OCI-LY3 (cell line): ENCODE results near the gene BCAT1.

ENCODE experiments used
- H2AFZ ChIP-seq: fragments of 200-600, 300-600 bp; shearing (Covaris generic); 2 replicates; pipeline ENCODE4 v1.6.0; 2014; ENCODE audit warnings: antibody characterized with exemption, low read depth, low read length
- H3K27ac ChIP-seq: fragments of 200-600, 300-600 bp; sonication (generic); 2 replicates; pipeline ENCODE4 v1.5.1; 2014; ENCODE audit warnings: mild to moderate bottlenecking, low read length, moderate library complexity, mixed read lengths
- H3K27me3 ChIP-seq: fragments of 200-600, 300-600 bp; sonication (generic); 2 replicates; pipeline ENCODE4 v1.6.1; 2014; ENCODE audit warnings: low read depth, low read length, mixed read lengths
- H3K36me3 ChIP-seq: fragments of 200-600, 300-600 bp; sonication (generic); replicated peaks from 2 replicates; pipeline ENCODE3; 2014; ENCODE audit warnings: low read depth, low read length, mixed read lengths
- H3K4me1 ChIP-seq: fragments of 300-600, 200-600 bp; sonication (generic); 2 replicates; pipeline ENCODE4 v1.6.1; 2014; ENCODE audit warnings: low read length, mixed read lengths
- H3K4me2 ChIP-seq: fragments of 200-600, 300-600 bp; sonication (generic); 2 replicates; pipeline ENCODE4 v1.6.1; 2014; ENCODE audit warnings: low read length, mixed read lengths
- H3K4me3 ChIP-seq: fragments of 300-600, 200-600 bp; sonication (generic); 2 replicates; pipeline ENCODE4 v1.5.1; 2014; ENCODE audit warnings: antibody characterized with exemption, mild to moderate bottlenecking, low read length, moderate library complexity
- H3K79me2 ChIP-seq: fragments of 300-600, 200-600 bp; shearing (Covaris generic); 2 replicates; pipeline ENCODE4 v1.6.1; 2014; ENCODE audit warnings: mild to moderate bottlenecking, low read length, mixed read lengths
- H3K9ac ChIP-seq: fragments of 300-600, 200-600 bp; shearing (Covaris generic); 2 replicates; pipeline ENCODE4 v1.6.0; 2014; ENCODE audit warnings: mild to moderate bottlenecking, low read length, moderate library complexity
- H3K9me3 ChIP-seq: fragments of 200-600, 300-600 bp; shearing (Covaris generic); 2 replicates; pipeline ENCODE4 v1.6.1; 2014; ENCODE audit warnings: low read length, mixed read lengths; ENCODE audit not compliant: insufficient read depth
- H4K20me1 ChIP-seq: fragments of 200-600, 300-600 bp; sonication (generic); 2 replicates; pipeline ENCODE4 v1.6.1; 2016; ENCODE audit warnings: low read length, mixed read lengths; ENCODE audit not compliant: insufficient read depth
- EZH2phosphoT487 ChIP-seq: fragments of 200-600 bp; shearing (Covaris generic); IDR thresholded peaks from 2 replicates; pipeline ENCODE4 v1.6.1; 2018; ENCODE audit warnings: antibody characterized with exemption, mixed run types, low read depth
- TF ChIP-seq, protein P1 (sequence below): fragments of 200-600, 300-600 bp; sonication (generic); IDR thresholded peaks from 2 replicates; pipeline ENCODE4 v1.5.1; 2014; ENCODE audit warnings: antibody characterized with exemption, low read length, low read depth

BCAT1 gene

DNA sequence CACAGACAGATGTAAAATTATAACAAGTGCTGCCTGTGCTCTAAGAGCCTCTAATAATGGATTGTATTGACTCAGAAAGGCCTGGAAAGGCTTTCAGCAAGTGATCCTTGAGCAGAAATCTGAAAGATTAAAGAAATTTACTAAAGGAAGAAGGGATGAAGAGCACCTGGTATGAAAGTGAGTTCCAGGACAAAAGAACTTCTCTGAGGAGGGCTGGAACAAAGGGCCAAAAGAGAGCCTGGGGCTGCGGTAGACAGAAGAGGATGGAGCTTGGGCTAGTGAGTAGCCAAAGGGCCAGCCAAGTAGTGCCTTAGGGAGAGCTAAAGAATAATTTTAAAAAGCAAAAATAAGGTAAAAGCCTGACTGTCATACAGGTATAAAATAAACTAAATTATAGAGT, 44.0 kb downstream of the BCAT1 start:
- peaks cover 12% of the 10 kb centered on the region; the same call in 1 of the 2 replicates for H4K20me1 ChIP-seq
- no peak overlapping the region for H3K4me3 ChIP-seq
- H2AFZ ChIP-seq, result no peak overlapping the region
- peaks cover 34% of the 10 kb centered on the region for H3K36me3 ChIP-seq
- no peaks in the 10 kb centered on the region for H3K27me3 ChIP-seq
- no peaks in the 10 kb centered on the region for H3K9me3 ChIP-seq
- no peak overlapping the region for H3K4me2 ChIP-seq
- H3K4me1 ChIP-seq, result 0 out of 2 replicates have a peak, but pooled peaks cover 3% of the 10 kb centered on the region
- TF ChIP-seq, protein P1, sequence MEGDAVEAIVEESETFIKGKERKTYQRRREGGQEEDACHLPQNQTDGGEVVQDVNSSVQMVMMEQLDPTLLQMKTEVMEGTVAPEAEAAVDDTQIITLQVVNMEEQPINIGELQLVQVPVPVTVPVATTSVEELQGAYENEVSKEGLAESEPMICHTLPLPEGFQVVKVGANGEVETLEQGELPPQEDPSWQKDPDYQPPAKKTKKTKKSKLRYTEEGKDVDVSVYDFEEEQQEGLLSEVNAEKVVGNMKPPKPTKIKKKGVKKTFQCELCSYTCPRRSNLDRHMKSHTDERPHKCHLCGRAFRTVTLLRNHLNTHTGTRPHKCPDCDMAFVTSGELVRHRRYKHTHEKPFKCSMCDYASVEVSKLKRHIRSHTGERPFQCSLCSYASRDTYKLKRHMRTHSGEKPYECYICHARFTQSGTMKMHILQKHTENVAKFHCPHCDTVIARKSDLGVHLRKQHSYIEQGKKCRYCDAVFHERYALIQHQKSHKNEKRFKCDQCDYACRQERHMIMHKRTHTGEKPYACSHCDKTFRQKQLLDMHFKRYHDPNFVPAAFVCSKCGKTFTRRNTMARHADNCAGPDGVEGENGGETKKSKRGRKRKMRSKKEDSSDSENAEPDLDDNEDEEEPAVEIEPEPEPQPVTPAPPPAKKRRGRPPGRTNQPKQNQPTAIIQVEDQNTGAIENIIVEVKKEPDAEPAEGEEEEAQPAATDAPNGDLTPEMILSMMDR, result no peak
- no peak for TF ChIP-seq EZH2phosphoT487
- no peak overlapping the region for H3K9ac ChIP-seq
- peaks cover 52% of the 10 kb centered on the region for H3K79me2 ChIP-seq
- H3K27ac ChIP-seq, result no peak overlapping the region

DNA sequence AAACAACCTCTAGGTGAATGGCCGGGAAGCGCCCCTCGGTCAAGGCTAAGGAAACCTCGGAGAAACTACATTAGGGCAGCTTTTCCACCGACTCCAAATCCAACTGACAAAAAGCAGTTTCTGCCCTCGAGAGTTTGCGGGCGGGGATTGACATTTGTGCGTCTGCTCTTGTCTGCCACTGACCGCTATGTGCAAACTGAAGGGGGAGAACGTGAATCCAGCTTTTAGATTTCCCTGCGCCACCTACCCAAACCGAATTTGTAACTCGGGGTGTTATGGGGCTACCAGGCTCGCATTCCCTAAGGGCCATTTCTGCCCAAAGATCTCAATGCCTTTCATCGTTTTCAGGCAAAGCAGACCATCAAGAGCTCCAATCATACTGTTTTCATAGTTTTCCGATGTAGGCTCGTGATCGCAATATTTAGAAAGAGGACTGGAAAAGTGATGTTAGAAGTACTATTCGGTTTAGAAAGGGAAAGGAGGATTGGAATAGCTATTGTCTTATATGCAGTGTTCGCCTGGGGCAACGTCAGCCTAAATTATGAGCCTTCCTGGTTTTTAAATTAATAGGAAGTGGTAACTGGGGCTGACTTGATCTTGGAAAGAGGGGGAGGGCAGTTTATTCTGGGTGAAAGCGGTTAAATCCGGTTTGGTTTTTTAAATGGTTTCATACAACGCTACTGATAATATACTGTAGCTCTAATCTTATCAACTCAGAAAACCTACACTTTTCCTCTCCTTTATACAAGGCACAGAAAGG, 45.4 kb downstream of the BCAT1 start:
- Histone ChIP-seq H3K36me3 (peaks cover 43% of the 10 kb centered on the region), H3K9me3 (no peaks in the 10 kb centered on the region), H3K27ac (no peak overlapping the region), H4K20me1 (peaks cover 8% of the 10 kb centered on the region; the same call in 1 of the 2 replicates), H3K27me3 (no peaks in the 10 kb centered on the region), H3K4me2 (no peak overlapping the region), H3K79me2 (peaks cover 43% of the 10 kb centered on the region), H3K9ac (no peak overlapping the region), H3K4me3 (no peak overlapping the region), H3K4me1 (0 out of 2 replicates have a peak, but pooled peaks cover 3% of the 10 kb centered on the region), H2AFZ (no peak overlapping the region)
- TF ChIP-seq EZH2phosphoT487, result no peak
- TF ChIP-seq, protein P1, result no peak

DNA sequence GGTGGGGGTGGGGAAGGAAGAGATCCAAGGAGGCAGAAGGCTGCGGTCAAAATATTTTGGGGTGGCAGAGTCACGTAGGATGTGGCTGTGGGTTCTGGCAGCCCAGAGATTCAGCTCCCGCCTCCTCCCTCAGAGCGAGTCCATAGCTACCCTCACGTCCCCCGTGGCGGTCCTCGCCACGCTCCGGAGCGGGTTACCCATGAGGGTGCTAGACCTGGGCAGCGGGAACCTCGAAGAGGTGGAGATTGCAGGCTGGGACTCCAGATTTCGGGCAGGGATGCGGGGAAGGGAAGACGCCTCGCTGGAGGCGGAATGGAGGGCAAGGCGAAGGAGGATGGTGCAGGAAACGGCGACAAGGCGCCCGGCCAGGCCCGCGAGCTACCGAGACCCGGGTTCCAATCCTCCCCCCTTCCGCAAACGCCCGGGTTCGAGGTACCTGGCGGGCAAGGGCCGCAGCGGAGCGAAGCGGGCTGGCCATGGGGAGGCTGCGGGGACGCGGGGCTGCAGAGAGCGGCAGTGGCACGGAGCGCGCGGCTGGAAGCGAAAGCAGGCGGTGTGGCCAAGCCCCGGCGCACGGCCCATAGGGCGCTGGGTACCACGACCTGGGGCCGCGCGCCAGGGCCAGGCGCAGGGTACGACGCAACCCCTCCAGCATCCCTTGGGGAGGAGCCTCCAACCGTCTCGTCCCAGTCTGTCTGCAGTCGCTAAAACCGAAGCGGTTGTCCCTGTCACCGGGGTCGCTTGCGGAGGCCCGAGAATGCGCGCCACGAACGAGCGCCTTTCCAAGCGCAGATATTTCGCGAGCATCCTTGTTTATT, 46.2 kb downstream of the BCAT1 start:
- Histone ChIP-seq H2AFZ (no peak overlapping the region), H3K79me2 (peaks cover 43% of the 10 kb centered on the region), H3K4me2 (no peak overlapping the region), H3K9ac (no peak overlapping the region), H3K4me1 (0 out of 2 replicates have a peak, but pooled peaks cover 3% of the 10 kb centered on the region), H3K36me3 (peaks cover 42% of the 10 kb centered on the region), H3K27me3 (no peaks in the 10 kb centered on the region), H3K27ac (no peak overlapping the region), H3K9me3 (no peaks in the 10 kb centered on the region), H4K20me1 (peaks cover 8% of the 10 kb centered on the region; the same call in 1 of the 2 replicates), H3K4me3 (no peak overlapping the region)
- no peak for TF ChIP-seq EZH2phosphoT487
- TF ChIP-seq, protein P1, result no peak
